Activated T-helper 1 cell treated with anti-CD3 and anti-CD28 coated beads, Interleukin-2, amount 50 U/mL, for 16 hours (primary cell): Measurements from ENCODE around the gene FOXD2.

Source experiments
- DNase-seq, 2 donors: peaks; one replicate each; pipeline ENCODE4 v3.0.0-alpha.2; 2020; ENCODE audit warnings: low read depth in 1 of 2, low spot score in 1 of 2

FOXD2 gene

DNA sequence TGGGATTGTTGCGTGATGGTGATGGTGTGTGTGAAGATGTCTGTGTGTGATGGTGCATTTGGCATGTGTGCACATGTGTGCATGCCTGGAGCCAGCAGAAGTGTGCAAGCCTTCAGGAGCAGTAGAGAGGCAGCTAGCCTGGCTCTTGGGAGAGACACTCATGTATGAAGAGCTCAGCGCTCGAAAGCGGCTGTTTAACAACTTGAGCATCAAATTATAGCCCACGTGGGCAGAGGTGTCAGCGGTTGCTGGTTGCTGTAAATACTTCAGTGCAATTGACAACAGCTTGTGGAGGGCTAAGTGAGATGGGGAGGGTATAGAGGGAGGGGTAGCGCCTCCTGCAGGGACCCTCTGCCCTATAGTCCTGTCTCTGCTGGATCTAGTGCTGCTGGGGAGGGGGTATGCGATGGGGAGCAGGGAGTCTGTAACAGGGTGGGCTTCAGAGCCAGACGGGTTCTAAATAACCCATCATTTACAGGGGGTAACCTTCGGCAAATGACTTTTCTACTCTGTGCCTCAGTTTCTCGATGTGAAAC lies 21.5 kb downstream of the FOXD2 start:
- no peak for DNase-seq

DNA sequence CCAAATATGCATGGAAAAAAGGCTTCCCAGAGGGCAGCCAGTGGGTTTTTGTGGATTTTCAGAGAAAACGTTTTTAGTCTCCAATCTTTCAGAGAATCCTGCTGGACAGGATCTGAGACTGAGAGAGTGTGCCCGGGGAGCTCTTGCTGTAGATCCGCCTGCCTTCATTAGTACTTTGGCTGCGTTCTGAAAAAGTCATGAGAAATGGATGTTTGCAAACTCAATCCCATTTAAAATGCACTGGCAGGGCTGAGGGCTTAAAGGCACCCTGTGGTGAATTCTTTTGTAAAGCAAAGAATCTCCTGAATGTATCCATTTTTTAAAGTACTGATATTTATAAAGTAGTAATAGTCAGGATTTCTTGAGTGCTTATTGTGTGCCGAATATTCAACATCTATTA lies 22.2 kb downstream of the FOXD2 start:
- no peak for DNase-seq

DNA sequence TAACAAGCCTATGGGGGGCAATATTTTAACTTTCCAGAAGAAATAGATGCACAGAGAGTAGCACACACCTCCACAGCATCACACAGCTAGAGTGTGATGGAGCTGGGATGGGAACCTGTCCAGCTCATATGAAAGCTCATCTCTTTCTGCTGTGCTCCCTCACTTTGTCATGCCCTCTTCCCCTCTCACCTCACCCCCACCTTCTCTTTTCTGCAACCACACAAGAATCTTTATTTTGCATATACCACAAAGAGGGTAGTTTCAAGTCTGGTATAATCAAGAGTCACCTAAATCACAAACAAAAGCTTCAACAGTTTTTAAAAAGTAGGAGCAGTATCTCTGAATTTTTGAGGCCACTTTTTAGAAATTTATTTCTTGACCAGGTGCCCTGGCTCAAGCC lies 22.6 kb downstream of the FOXD2 start:
- DNase-seq, result no peak

DNA sequence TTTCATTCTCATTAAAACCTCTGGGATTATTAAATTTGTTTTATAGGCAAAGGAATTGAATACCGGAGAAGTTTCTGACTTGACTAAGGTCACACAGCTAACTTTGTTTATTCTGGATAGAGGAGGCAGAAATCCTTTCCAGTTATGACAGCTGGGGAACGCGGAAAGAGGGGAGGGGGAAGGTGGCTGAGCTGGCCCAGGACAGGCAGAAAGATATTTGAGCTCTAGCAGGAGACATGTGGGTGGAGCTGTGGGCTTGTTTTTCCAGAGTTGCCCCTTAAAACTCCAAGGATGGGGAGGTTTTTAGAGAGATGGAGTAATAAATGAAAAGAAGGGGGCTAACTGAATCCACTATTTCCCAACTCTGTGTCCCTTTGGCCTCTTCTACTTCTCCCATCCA lies 27.8 kb downstream of the FOXD2 start:
- no peak for DNase-seq

DNA sequence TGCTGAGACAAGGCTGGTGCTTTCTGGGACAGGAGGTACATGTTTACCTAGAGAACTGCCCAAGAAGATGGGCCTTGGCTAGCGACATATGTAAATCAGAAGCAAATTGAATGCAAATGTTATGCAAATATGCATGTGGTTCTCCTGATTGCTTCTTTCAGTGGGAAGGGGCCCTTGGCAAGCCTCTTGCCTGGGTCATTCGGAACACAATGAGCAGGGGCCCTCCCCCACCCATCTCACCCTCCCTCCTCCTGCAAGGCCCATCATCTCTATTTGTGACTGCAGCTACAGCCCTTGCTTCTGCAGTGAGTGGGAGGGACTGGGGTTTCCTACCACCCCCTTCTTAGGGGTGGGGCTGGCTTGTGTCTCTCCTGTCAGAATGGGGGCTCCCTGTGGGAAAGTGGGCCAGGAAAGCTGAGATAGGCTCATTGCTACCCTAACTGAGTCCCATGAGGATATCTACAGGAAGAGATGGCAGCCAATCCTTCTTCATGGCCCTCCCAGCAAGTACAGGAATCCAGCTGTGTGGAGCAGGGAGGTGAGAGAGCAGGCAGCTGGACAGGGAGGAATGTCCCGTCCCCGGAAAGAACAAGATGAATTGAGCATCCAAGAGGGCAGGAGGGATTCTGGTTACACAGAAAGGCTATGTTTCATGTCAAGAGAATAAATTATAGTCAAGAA lies 31.0 kb downstream of the FOXD2 start:
- no peak for DNase-seq

DNA sequence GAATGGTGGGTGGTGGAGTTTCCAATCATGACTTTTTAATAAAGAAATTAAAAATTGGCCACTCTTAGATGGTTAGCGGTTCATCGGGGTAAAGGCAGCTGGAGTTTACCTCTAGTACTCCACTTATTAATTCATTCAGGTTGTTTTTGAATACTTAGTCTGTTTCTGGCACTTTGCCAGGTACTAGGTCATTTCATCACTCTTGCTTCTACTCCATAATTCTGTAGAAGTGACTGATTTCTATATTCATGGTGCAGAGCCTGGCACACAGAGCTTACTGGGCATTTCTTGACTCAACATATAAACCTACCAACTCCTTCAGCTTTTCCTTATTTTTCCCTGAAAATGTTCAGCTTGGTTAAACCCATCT lies 31.5 kb downstream of the FOXD2 start:
- no peak for DNase-seq

DNA sequence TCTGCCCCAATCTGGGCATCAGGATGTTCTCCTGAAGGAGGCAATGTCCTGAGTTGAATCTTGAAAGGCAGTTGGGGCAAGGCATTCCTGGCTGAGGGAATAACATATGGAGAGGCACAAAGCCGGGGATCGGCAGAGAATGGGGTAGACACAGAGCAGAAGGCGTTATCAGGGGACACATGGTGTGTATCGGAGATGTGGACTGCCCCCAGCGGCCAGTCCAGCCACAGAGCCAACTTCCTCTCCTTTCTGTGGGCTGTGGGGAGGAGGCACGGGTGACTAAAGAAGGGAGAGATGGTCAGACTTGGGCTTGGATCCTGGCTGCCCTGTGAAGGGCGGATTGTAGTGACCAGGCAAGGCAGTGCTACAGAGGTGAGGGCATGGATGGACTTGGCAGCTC lies 32.1 kb downstream of the FOXD2 start:
- no peak for DNase-seq

DNA sequence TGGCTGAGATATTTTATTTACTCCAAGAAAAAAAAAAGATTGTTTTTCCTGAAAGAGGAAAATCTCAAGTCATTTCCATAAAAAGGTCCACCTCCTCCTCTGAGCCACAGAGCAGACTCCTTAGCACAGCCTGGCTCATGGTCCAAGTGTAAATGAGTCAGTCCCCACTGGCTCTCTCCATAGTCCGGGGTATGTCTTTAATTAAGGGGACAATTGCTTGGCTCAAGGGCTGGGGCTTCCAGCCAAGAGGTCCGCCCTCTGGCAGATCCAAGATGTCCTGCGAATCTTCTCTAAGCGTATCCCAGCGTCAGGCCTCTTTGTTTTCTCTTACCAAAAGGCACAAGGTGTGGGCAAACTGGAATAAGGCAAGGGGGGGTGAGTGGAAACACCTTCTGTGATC lies 33.3 kb downstream of the FOXD2 start:
- no peak for DNase-seq

DNA sequence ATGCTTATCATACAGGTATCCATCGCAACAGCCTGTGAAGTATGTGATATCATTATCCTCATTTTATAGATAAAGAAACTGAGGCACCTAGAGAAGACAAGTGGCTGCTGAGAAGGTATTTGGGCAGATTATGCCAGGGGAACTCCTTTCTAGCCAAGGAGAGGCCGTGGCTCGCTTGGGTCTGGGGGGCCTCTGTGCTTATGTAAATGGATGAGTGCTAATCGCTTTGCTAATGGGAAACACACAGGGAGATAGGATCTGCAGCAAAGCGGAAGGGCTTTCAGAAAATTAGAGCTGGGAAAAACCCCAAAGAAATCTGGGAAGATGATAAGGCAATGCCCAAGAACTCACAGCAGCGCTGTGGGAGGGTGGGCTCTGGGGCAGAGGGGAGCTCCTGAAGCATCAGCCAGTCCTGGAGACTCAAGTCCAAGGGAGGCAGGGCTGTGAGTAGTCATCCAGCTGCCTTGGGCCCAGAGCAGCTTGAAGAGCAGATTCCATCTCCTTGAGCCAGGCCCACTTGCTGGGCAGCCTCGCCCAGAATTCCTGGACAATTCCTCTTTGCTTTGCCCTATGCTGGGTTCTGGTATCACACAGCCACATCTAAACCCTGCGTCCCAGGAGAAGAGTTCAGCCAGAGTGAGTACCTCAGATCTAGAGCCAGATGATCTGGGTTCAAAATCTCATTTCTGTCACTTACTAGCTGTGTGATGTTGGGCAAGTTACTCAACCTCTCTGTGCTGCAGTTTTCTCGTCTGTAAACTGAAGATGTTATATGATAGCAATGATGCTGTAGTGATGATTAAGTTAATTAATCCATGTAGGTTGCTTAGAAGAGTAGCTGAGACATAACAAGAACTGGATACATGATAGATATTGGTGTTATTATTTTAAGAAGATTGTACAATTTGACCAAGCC lies 36.7 kb downstream of the FOXD2 start:
- no peak for DNase-seq

DNA sequence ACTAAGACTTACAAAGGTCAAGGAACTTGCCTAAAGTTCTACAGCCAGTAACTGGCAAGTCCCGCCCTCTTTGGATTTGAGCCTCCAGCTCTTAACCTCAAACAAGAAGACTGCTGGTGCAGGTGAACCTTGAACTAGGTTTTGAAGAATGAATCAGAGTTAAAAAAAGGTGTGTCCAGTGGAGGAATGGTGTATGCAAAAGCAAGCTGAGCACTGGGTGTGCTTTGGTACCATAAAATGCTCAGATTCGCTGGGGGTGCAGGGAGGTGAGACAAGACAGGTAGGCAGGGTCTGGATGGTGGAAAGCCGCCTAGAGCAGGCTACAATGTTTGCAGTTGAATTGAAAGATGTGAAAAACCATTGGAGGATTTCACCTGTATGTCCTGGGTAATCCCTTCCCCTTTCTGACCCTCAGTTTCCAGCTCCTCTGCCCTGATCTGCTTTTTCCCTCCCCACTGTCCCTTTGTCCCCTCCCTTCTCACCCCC lies 39.8 kb downstream of the FOXD2 start:
- DNase-seq, result no peak

DNA sequence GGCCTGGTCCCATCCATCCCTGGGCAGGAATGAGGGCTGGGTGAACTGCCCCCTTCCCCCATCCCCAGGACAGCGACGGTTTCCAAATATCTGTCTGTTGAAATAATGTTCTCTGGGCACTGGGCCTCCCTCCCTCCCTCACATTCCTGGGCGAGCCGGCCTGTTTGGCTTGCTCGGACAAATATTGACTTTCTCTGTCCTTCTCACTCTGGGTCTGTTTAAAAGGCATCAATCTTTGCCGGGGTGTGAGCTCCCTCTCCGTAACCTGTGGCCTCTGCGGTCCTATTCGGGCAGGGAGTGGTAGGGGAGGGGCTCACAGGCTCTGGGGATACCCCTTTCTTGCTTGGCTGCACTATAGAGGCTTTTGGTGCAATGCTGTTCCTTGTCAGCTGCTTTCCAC lies 40.2 kb downstream of the FOXD2 start:
- no peak for DNase-seq

DNA sequence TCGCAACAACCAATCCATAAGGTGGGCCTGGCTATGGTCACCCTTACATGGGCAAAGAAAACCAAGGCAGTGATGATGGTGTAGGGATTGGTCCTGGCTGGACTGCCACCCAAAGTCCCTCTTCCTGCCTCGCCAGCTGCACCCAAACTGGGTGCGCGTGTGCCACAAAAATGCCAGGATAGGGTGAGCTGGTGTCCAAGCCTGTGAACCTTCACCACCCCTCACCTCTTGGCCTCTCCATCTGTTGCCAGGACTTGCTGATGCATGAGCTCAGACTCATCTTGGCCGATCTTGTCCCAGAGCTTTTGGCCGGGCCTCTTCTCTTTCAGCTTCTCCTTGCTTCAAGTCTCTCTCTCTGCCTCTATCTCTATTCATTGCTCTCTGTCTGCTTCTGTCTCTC lies 41.8 kb downstream of the FOXD2 start:
- DNase-seq, result no peak

DNA sequence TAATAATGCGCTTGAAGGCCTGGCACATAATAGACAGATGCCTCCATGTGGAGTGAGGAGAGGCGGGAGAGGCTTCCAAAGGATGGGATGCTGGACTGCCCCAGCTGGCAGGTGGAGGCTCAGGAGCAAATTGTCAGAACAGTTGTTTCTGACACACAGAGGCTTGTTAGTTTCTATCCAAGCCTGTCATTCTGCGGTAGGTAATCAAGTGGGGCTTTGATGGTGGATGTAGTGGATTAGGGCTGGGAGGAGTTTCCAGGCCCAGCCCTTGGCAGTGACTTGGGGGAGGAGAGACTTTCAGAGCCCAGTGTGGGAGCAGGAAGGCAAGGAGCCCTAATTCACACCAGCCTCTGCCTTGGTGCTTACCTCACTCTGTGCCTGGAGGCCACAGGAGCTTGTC lies 44.1 kb downstream of the FOXD2 start:
- no peak for DNase-seq

DNA sequence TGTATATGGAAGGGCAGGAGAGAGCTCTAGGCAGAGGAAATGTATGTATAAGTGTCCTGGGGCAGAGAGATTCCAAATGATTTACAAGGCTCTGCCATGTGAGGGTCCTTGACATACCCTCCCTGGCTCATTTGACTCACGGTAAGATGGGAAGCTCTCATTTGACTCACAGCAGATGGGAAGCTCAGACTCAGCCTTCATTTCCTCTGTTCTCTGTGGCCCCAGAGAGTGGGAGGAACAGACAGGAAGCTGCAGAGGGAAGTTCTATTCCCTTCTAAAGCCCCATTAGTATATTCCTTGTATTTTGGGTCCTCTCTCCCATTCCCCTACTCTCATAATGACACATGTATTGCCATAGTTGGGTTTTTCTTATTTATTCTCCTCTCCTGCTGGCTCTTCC lies 44.9 kb downstream of the FOXD2 start:
- DNase-seq, result no peak

DNA sequence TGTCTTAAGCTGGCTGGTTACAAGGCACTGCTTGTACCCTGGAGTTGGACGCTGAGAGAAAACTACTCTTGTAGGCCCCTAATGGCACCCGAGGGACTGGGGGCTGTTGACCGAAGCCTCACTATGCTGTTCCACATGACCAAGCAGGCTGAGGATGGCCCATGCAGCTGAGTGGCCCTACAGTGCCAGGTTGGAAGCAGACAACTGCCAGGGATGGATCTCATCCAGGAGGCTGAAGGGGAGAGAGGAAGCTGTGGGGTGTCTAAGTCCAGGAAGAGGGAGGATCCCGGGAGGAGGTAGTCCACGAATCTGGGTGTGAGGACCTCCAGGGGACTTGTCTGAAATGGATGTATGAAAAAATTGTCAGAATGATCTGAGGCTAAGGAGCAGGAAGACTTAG lies 45.8 kb downstream of the FOXD2 start:
- DNase-seq, result no peak

DNA sequence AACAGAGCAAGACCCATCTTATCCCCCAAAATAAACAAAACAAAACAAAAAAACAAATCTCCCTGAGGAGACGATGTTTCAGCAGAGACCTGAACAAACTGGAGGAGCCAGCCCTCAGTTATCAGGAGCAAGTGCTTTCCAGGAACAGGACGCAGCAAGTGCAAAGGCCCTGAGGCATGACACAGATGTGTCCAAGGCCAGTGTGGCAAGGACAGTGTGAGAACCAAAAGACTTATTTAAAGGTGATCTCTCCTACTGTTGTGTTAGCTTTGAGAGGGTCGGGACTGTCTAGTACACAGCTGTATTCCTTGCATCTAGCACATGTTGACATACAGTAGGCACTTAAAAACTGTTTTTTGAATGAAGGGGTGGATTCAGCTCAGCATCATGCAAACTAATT lies 48.0 kb downstream of the FOXD2 start:
- no peak for DNase-seq

DNA sequence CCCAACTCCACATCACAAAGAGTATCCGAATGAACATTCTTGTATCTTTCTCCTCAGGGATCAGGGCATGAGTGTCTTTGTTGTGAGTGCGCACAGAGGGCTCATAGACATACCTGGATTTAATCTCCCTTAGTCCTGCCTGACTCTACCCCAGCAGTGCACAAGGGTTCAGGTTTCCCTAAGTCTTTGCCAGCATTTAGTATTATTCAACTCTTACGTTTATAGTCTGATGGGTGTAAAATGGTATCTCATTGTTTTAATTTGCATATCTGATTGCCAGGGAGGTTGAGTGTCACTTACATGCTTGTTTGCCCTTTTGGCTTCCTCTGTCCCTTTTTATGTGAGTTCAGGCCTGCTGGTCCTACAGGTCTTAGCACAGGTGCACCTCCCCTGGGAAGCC lies 49.5 kb downstream of the FOXD2 start:
- no peak for DNase-seq

DNA sequence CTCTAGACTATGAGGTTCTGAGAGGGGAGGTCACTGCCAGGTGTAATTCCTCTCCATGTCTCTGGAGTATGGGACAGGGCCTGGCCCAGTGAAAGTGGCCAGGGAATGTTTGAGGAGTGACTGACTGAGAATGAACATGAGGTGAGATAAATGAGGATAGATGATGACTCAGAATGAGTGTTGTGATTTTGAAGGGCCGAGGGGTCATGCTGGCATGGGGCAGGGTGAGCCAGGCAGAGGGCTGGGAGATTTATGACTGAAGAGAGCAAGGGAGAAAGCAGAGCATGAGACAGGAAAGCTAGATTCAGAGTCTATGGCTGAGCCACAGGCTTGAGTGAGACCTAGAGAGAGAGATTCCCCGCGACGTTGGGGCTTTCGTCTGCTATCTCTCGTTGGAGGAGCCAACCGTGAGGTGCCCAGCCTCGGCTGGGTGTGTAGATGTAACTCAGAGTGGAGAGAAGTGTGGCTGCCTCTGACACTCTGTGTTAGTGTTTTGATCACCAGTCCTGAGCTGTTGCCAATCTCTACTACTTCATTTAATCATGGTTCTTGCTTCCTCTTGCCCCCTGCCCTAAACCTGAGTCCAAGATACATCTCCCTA lies 50.1 kb downstream of the FOXD2 start:
- DNase-seq, result no peak
